ENCODE data around the gene SMIM22.

Gene SMIM22

DNA sequence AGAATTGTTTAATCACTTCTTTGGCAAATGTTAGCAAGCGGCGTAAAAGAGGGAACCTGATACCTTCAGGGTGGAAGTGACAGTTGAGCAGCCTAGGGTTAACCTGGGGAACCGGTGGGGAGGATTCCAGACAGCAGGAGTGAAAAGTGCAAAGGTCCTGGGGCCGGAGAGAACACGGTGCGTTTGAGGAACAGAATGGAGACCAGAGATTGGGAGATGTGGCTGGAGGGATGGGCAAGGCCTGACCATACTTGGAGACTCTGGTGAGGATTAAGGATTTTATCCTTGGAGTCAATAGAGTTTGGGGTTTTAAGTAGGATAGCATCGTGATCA, 25.9 kb upstream of the SMIM22 start:
- H3K4me1 ChIP-seq (ENCODE audit: control insufficient read depth in 2 of 2, insufficient read depth in 2 of 2, low read length in 2 of 2), result peaks cover 20 to 24% of the 10 kb centered on the region in 2 donors
- H3K36me3 ChIP-seq (ENCODE audit: control insufficient read depth in 2 of 2, insufficient read depth in 2 of 2, low read length in 2 of 2), result peaks cover 0 to 7% of the 10 kb centered on the region in 2 donors
- H3K9me3 ChIP-seq (ENCODE audit: control insufficient read depth in 2 of 2, low read length in 2 of 2), result no peaks in the 10 kb centered on the region
- peak overlapping the region; percentile 73 to 96 for H3K4me3 ChIP-seq (ENCODE audit: low read length in 2 of 2)
- H3K9ac ChIP-seq (ENCODE audit: low read depth in 1 of 2, low read length in 2 of 2), result peak overlapping the region; percentile 32 to 75
- no peaks in the 10 kb centered on the region for H3K27me3 ChIP-seq (ENCODE audit: control insufficient read depth in 2 of 2, insufficient read depth in 2 of 2, low read length in 2 of 2)
- H3K27ac ChIP-seq (ENCODE audit: low read depth in 2 of 2, low read length in 2 of 2), result peak overlapping the region in 1 of 2 donors; percentile 95

- Histone ChIP-seq H3K27me3 (ENCODE audit: control insufficient read depth in 2 of 2, insufficient read depth in 2 of 2, low read length in 2 of 2) (no peaks in the 10 kb centered on the region), H3K36me3 (ENCODE audit: control insufficient read depth in 2 of 2, insufficient read depth in 2 of 2, low read length in 2 of 2) (no peaks in the 10 kb centered on the region), H3K9me3 (ENCODE audit: control insufficient read depth in 2 of 2, low read length in 2 of 2) (no peaks in the 10 kb centered on the region), H3K9ac (ENCODE audit: low read depth in 1 of 2, low read length in 2 of 2) (no peak overlapping the region), H3K4me1 (ENCODE audit: control insufficient read depth in 2 of 2, insufficient read depth in 2 of 2, low read length in 2 of 2) (peaks cover 15 to 16% of the 10 kb centered on the region in 2 donors), H3K27ac (ENCODE audit: low read depth in 2 of 2, low read length in 2 of 2) (no peak overlapping the region), H3K4me3 (ENCODE audit: low read length in 2 of 2) (no peak overlapping the region)
These were observed 23.5 kb upstream of the SMIM22 start for GRCh38 chr16:4771646-4772045.

DNA sequence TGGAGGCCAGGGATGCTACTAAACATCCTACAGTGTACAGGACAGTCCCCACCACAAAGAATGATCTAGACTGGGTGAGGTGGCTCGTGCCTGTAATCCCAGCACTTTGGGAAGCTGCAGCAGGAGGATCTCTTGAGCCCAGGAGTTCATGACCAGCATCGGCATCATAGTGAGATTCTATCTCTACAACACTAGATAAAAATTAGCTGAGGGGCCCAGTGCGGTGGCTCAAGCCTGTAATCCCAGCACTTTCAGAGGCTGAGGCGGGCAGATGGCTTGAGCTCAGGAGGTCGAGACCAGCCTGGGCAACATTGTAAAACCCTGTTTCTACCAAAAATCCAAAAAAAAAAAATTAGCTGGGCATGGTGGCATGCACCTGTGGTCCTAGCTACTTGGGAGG, 22.8 kb upstream of the SMIM22 start:
- Histone ChIP-seq H3K36me3 (ENCODE audit: control insufficient read depth in 2 of 2, insufficient read depth in 2 of 2, low read length in 2 of 2) (no peaks in the 10 kb centered on the region), H3K9ac (ENCODE audit: low read depth in 1 of 2, low read length in 2 of 2) (no peak overlapping the region), H3K4me1 (ENCODE audit: control insufficient read depth in 2 of 2, insufficient read depth in 2 of 2, low read length in 2 of 2) (peaks cover 14 to 15% of the 10 kb centered on the region in 2 donors), H3K4me3 (ENCODE audit: low read length in 2 of 2) (no peak overlapping the region), H3K9me3 (ENCODE audit: control insufficient read depth in 2 of 2, low read length in 2 of 2) (no peaks in the 10 kb centered on the region), H3K27me3 (ENCODE audit: control insufficient read depth in 2 of 2, insufficient read depth in 2 of 2, low read length in 2 of 2) (no peaks in the 10 kb centered on the region), H3K27ac (ENCODE audit: low read depth in 2 of 2, low read length in 2 of 2) (no peak overlapping the region)

DNA sequence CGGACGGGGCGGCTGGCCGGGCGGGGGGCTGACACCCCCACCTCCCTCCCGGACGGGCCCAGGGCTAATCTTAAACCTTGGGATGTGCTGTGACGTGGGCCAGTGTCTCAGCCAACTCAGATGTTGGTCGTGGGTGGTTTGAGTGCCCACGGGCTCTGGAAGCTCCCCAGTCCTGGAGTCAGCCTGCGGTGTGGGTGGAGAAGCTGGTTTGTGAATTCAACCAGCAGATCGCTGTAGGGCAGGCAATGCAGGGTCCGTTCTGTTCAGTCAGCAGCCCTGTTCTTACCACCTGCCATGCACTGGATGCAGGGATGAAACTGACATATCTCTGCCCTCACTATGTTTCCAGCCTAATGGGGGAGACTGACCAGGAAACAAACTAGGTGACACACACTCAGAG, 20.2 kb upstream of the SMIM22 start:
- Histone ChIP-seq H3K27ac (ENCODE audit: low read depth in 2 of 2, low read length in 2 of 2) (no peak overlapping the region), H3K9ac (ENCODE audit: low read depth in 1 of 2, low read length in 2 of 2) (no peak overlapping the region), H3K27me3 (ENCODE audit: control insufficient read depth in 2 of 2, insufficient read depth in 2 of 2, low read length in 2 of 2) (no peaks in the 10 kb centered on the region), H3K4me3 (ENCODE audit: low read length in 2 of 2) (no peak overlapping the region), H3K36me3 (ENCODE audit: control insufficient read depth in 2 of 2, insufficient read depth in 2 of 2, low read length in 2 of 2) (no peaks in the 10 kb centered on the region), H3K9me3 (ENCODE audit: control insufficient read depth in 2 of 2, low read length in 2 of 2) (no peaks in the 10 kb centered on the region), H3K4me1 (ENCODE audit: control insufficient read depth in 2 of 2, insufficient read depth in 2 of 2, low read length in 2 of 2) (peaks cover 0 to 2% of the 10 kb centered on the region in 2 donors)

GRCh38 chr16:4776141-4776705, 18.9 kb upstream of the SMIM22 start:
- Histone ChIP-seq H3K4me3 (ENCODE audit: low read length in 2 of 2) (no peak overlapping the region), H3K27ac (ENCODE audit: low read depth in 2 of 2, low read length in 2 of 2) (no peak overlapping the region), H3K36me3 (ENCODE audit: control insufficient read depth in 2 of 2, insufficient read depth in 2 of 2, low read length in 2 of 2) (no peaks in the 10 kb centered on the region), H3K9ac (ENCODE audit: low read depth in 1 of 2, low read length in 2 of 2) (no peak overlapping the region), H3K27me3 (ENCODE audit: control insufficient read depth in 2 of 2, insufficient read depth in 2 of 2, low read length in 2 of 2) (no peaks in the 10 kb centered on the region), H3K9me3 (ENCODE audit: control insufficient read depth in 2 of 2, low read length in 2 of 2) (no peaks in the 10 kb centered on the region), H3K4me1 (ENCODE audit: control insufficient read depth in 2 of 2, insufficient read depth in 2 of 2, low read length in 2 of 2) (peaks cover 0 to 2% of the 10 kb centered on the region in 2 donors)

- no peak overlapping the region for H3K27ac ChIP-seq (ENCODE audit: low read depth in 2 of 2, low read length in 2 of 2)
These were observed 17.7 kb upstream of the SMIM22 start for GRCh38 chr16:4777339-4778049.

DNA sequence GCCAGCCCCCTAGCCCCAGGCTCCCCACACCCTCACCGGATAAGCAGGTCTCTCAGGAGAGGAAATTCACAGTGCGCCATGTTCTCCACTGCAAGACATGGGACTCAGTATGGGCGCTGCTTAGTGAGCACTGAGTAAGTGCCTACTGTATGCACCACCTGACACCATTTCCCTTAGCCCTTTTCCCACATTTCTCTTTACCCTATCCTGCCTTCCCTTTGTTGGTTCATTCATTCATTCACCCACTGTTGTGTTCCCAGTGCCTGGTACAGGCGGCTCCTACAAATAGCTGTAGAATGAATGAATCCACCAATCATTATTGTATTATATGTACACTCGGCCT, 17.1 kb upstream of the SMIM22 start:
- no peaks in the 10 kb centered on the region for H3K36me3 ChIP-seq (ENCODE audit: control insufficient read depth in 2 of 2, insufficient read depth in 2 of 2, low read length in 2 of 2)
- no peaks in the 10 kb centered on the region for H3K27me3 ChIP-seq (ENCODE audit: control insufficient read depth in 2 of 2, insufficient read depth in 2 of 2, low read length in 2 of 2)
- H3K4me3 ChIP-seq (ENCODE audit: low read length in 2 of 2), result no peak overlapping the region
- no peaks in the 10 kb centered on the region for H3K9me3 ChIP-seq (ENCODE audit: control insufficient read depth in 2 of 2, low read length in 2 of 2)
- no peak overlapping the region for H3K27ac ChIP-seq (ENCODE audit: low read depth in 2 of 2, low read length in 2 of 2)
- H3K4me1 ChIP-seq (ENCODE audit: control insufficient read depth in 2 of 2, insufficient read depth in 2 of 2, low read length in 2 of 2), result peaks cover 0 to 2% of the 10 kb centered on the region in 2 donors
- no peak overlapping the region for H3K9ac ChIP-seq (ENCODE audit: low read depth in 1 of 2, low read length in 2 of 2)

More at GRCh38 chr16:4777339-4778049, 17.7 kb upstream of the SMIM22 start:
- peaks cover 0 to 2% of the 10 kb centered on the region in 2 donors for H3K4me1 ChIP-seq (ENCODE audit: control insufficient read depth in 2 of 2, insufficient read depth in 2 of 2, low read length in 2 of 2)
- no peaks in the 10 kb centered on the region for H3K36me3 ChIP-seq (ENCODE audit: control insufficient read depth in 2 of 2, insufficient read depth in 2 of 2, low read length in 2 of 2)
- H3K4me3 ChIP-seq (ENCODE audit: low read length in 2 of 2), result no peak overlapping the region
- no peak overlapping the region for H3K9ac ChIP-seq (ENCODE audit: low read depth in 1 of 2, low read length in 2 of 2)
- no peaks in the 10 kb centered on the region for H3K27me3 ChIP-seq (ENCODE audit: control insufficient read depth in 2 of 2, insufficient read depth in 2 of 2, low read length in 2 of 2)
- no peaks in the 10 kb centered on the region for H3K9me3 ChIP-seq (ENCODE audit: control insufficient read depth in 2 of 2, low read length in 2 of 2)

DNA sequence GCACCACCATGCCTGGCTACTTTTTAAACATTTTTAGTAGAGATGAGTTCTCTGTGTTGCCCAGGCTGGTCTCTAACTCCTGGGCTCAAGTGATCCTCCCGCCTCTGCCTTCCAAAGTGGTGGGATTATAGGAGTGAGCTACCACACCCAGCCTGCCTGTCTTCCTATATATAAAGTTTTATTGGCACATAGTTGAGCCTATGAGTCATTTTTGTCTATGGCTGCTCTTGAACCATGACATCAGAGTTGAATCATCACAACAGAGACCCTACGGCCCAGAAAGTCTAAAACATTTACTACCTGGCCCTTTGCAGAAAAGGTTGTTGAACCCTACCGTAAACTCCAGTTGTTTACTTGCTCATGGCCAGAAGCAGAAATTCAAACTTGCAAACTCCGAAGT, 14.9 kb upstream of the SMIM22 start:
- H3K4me1 ChIP-seq (ENCODE audit: control insufficient read depth in 2 of 2, insufficient read depth in 2 of 2, low read length in 2 of 2), result peaks cover 0 to 2% of the 10 kb centered on the region in 2 donors
- no peak overlapping the region for H3K9ac ChIP-seq (ENCODE audit: low read depth in 1 of 2, low read length in 2 of 2)
- H3K27ac ChIP-seq (ENCODE audit: low read depth in 2 of 2, low read length in 2 of 2), result no peak overlapping the region
- H3K4me3 ChIP-seq (ENCODE audit: low read length in 2 of 2), result no peak overlapping the region
- no peaks in the 10 kb centered on the region for H3K9me3 ChIP-seq (ENCODE audit: control insufficient read depth in 2 of 2, low read length in 2 of 2)
- no peaks in the 10 kb centered on the region for H3K36me3 ChIP-seq (ENCODE audit: control insufficient read depth in 2 of 2, insufficient read depth in 2 of 2, low read length in 2 of 2)
- no peaks in the 10 kb centered on the region for H3K27me3 ChIP-seq (ENCODE audit: control insufficient read depth in 2 of 2, insufficient read depth in 2 of 2, low read length in 2 of 2)

GRCh38 chr16:4783251-4783950, 11.8 kb upstream of the SMIM22 start:
- Histone ChIP-seq H3K27me3 (ENCODE audit: control insufficient read depth in 2 of 2, insufficient read depth in 2 of 2, low read length in 2 of 2) (peaks cover 0 to 2% of the 10 kb centered on the region in 2 donors), H3K9me3 (ENCODE audit: control insufficient read depth in 2 of 2, low read length in 2 of 2) (no peaks in the 10 kb centered on the region), H3K36me3 (ENCODE audit: control insufficient read depth in 2 of 2, insufficient read depth in 2 of 2, low read length in 2 of 2) (no peaks in the 10 kb centered on the region), H3K9ac (ENCODE audit: low read depth in 1 of 2, low read length in 2 of 2) (no peak overlapping the region), H3K27ac (ENCODE audit: low read depth in 2 of 2, low read length in 2 of 2) (no peak overlapping the region), H3K4me1 (ENCODE audit: control insufficient read depth in 2 of 2, insufficient read depth in 2 of 2, low read length in 2 of 2) (peaks cover 0 to 2% of the 10 kb centered on the region in 2 donors), H3K4me3 (ENCODE audit: low read length in 2 of 2) (no peak overlapping the region)

DNA sequence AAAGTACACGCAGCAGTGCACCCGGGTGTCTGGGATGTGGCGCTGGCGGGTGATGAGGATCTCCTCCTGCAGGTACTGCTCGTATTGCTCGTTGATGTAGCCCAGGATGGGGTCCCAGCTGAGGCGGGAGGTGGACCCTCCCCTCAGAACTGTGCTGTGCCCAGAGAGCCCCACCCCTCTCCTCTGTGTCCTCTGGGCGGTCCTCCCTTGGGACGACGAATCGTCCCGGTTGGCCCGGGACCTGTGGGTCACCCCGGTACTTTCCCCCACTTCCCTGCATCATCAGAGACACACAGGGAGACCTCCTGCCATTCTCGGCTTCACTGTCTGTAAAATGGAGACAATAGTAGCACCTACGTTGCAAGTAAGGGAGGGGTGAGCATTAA, 11.2 kb upstream of the SMIM22 start:
- H3K27ac ChIP-seq (ENCODE audit: low read depth in 2 of 2, low read length in 2 of 2), result no peak overlapping the region
- no peak overlapping the region for H3K4me3 ChIP-seq (ENCODE audit: low read length in 2 of 2)
- no peaks in the 10 kb centered on the region for H3K9me3 ChIP-seq (ENCODE audit: control insufficient read depth in 2 of 2, low read length in 2 of 2)
- no peaks in the 10 kb centered on the region for H3K36me3 ChIP-seq (ENCODE audit: control insufficient read depth in 2 of 2, insufficient read depth in 2 of 2, low read length in 2 of 2)
- H3K27me3 ChIP-seq (ENCODE audit: control insufficient read depth in 2 of 2, insufficient read depth in 2 of 2, low read length in 2 of 2), result peaks cover 0 to 2% of the 10 kb centered on the region in 2 donors
- peaks cover 0 to 2% of the 10 kb centered on the region in 2 donors for H3K4me1 ChIP-seq (ENCODE audit: control insufficient read depth in 2 of 2, insufficient read depth in 2 of 2, low read length in 2 of 2)
- H3K9ac ChIP-seq (ENCODE audit: low read depth in 1 of 2, low read length in 2 of 2), result no peak overlapping the region

Data from mucosa of rectum (tissue), 2 donors.